GM23248 (cell line): ENCODE measurements around the gene GLI2.

Experiments
- EZH2 ChIP-seq: fragments of 200-600 bp; sonication (generic); IDR thresholded peaks from 2 replicates; pipeline ENCODE4 v1.6.1; 2018; ENCODE audit warnings: antibody characterized with exemption, mild to moderate bottlenecking; ENCODE audit not compliant: insufficient read depth, poor library complexity, severe bottlenecking
- EZH2phosphoT487 ChIP-seq: fragments of 200-600 bp; sonication (generic); IDR thresholded peaks from 2 replicates; pipeline ENCODE4 v1.6.1; 2018; ENCODE audit warnings: antibody characterized with exemption, moderate library complexity, mild to moderate bottlenecking, low read depth; ENCODE audit not compliant: insufficient read depth

- no peak for TF ChIP-seq EZH2
- no peak for TF ChIP-seq EZH2phosphoT487
These were observed 26.0 kb upstream of the GLI2 start for GRCh38 chr2:120709608-120710041.
